AG20443 (cell line): Measurements from ENCODE around the gene GLO1.
"Not testable (repeated sequence)": the region's sequence is repeated elsewhere in the genome, so short reads cannot be mapped to it uniquely, and the experiment has no call there.

ENCODE experiments used
- DNase-seq: peaks from one replicate; pipeline ENCODE4 v3.0.0; 2012; ENCODE audit warnings: low spot score, mixed read lengths

The GLO1 gene

GRCh38 chr6:38705924-38706323 is 3.0 kb upstream of the GLO1 start:
- no peak for DNase-seq

- no peak for DNase-seq
Observed at GRCh38 chr6:38703949-38704590, 1.1 kb upstream of the GLO1 start.

GRCh38 chr6:38701551-38701950 is 1.4 kb downstream of the GLO1 start:
- no peak for DNase-seq

- DNase-seq = not testable (repeated sequence)
Observed at GRCh38 chr6:38699702-38700101, 3.2 kb downstream of the GLO1 start.

GRCh38 chr6:38697846-38698245 is 5.1 kb downstream of the GLO1 start:
- DNase-seq = no peak

GRCh38 chr6:38696345-38696744 is 6.6 kb downstream of the GLO1 start:
- no peak for DNase-seq

GRCh38 chr6:38695933-38696332 is 7.0 kb downstream of the GLO1 start:
- no peak for DNase-seq

- DNase-seq = no peak
Observed at GRCh38 chr6:38695227-38695900, 7.6 kb downstream of the GLO1 start.

- DNase-seq = no peak
Observed at GRCh38 chr6:38688579-38689087, 14.3 kb downstream of the GLO1 start.

GRCh38 chr6:38687549-38687948 is 15.4 kb downstream of the GLO1 start:
- no peak for DNase-seq

GRCh38 chr6:38687043-38687353 is 15.9 kb downstream of the GLO1 start:
- no peak for DNase-seq

GRCh38 chr6:38686270-38687042 is 16.5 kb downstream of the GLO1 start:
- no peak for DNase-seq

GRCh38 chr6:38684904-38685303 is 18.0 kb downstream of the GLO1 start:
- DNase-seq = no peak

GRCh38 chr6:38684237-38684636 is 18.7 kb downstream of the GLO1 start:
- no peak for DNase-seq

- DNase-seq = no peak
Observed at GRCh38 chr6:38681850-38682249, 21.1 kb downstream of the GLO1 start.

GRCh38 chr6:38679668-38680067 is 23.3 kb downstream of the GLO1 start:
- DNase-seq = no peak

- no peak for DNase-seq
Observed at GRCh38 chr6:38678178-38678760, 24.7 kb downstream of the GLO1 start.

- no peak for DNase-seq
Observed at GRCh38 chr6:38676974-38677544, 25.9 kb downstream of the GLO1 start.

GRCh38 chr6:38676236-38676973 is 26.5 kb downstream of the GLO1 start:
- DNase-seq = no peak

- no peak for DNase-seq
Observed at GRCh38 chr6:38673397-38674165, 29.4 kb downstream of the GLO1 start.
